Left cardiac atrium (tissue), 4 donors: ENCODE results near the gene PRKN. TPM values are rescaled to one million over a fixed set of nuclear protein-coding genes. Genes with fewer than 3 reads are reported as not detected.

Experiments used
- ATAC-seq, 2 donors: fragments of 200-7000 bp; cut with Tn5 transposase; one replicate each; pipeline ENCODE4 v1.9.1; 2020; ENCODE audit warnings: mild to moderate bottlenecking in 2 of 2, moderate library complexity in 2 of 2
- DNase-seq: peaks from one replicate; pipeline ENCODE4 v3.0.0-alpha.2; 2020
- intact Hi-C, 2 donors: fragments of 100-400 bp; cut with DNase I; formaldehyde crosslinking; loops; one replicate each; pipeline versions ENCODE4 v1.14.1 to v1.15.1; 2022 to 2023
- long read RNA-seq: library from polyadenylated mRNA; unstranded; transcript quantifications from one replicate; pipeline ENCODE4 v2.0.0, GENCODE V29; 2021
- total RNA-seq, 2 donors: library from RNA; stranded (reverse); fragmentation: NEBNext Ultra II Directional; extraction: Animal tissue kit (Norgen Biotek cat#: 25700); gene quantifications; one replicate each; pipeline ENCODE4 v1.2.1, GENCODE V29; 2021
- donor health status: DM: no; HTN: yes; CAD: no.
- donor health status: DM: no; HTN: yes; CAD: no; lungs with severe emphysema.
- donor health status: DM: yes; HTN: yes; CAD: no.
- donor health status: Dilated cardiomyopathy.

PRKN gene
- total RNA-seq: 10 to 100 TPM; 13.8 to 22.2 TPM
- long read RNA-seq, partial matches to known transcripts: 0 of 11 reads
- long read RNA-seq, other reads (novel, unspliced or antisense): 11 of 11 reads

DNA sequence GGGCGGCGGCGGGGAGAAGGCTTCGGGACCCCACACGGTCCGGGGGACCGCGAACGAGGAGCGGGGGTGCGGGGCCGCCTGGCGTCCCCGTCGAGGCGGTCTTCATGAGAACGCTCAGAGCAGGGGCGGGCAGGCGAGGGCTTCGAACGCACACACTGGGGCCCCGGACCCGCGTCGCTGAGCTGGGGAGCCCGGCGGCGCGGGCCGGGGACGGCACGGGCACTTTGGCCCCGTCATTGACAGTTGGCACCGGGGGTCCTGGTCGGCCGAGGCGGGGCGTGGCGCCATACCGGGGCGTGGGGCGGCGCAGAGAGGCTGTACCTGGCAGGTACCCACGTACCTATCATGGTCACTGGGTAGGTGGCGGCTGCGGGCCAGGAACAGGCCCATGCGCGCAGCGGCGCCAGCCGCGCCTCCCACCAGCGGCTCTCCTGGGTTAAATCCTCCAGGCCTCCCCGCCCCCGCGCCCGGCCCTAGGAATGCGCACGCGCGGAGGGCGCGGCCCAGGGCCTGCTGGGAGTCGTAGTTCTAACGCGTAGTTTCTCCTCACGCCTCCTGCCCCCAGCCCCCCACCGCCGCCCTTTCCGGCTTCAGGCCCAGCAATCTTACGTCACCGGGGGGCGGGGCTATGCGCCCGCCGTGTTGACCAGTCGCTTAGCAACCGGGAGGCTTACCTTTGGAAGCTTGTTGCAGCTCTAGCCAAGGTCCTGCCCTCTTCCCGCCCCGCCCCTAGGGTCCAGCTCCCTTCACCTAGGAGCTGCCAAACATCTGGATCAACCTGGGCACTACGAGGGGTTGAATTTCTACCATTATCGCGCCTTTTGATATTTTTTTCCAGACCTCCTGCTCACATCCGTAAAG lies at the start of gene PRKN, which contains the start of gene PACRG:
Gene PRKN (minus strand): TSS at position 445 of the 861 bp plus-strand sequence.
Gene PACRG (plus strand): TSS at position 653 of the 861 bp plus-strand sequence.
- intact Hi-C loops: loop anchor here in 1 of 2 donors (10.0 kb wide), 1 partner anchor 543 kb away; no protein-coding TSS in a partner anchor
- peak; percentile 100 for ATAC-seq
- DNase-seq: peak; percentile 99

DNA sequence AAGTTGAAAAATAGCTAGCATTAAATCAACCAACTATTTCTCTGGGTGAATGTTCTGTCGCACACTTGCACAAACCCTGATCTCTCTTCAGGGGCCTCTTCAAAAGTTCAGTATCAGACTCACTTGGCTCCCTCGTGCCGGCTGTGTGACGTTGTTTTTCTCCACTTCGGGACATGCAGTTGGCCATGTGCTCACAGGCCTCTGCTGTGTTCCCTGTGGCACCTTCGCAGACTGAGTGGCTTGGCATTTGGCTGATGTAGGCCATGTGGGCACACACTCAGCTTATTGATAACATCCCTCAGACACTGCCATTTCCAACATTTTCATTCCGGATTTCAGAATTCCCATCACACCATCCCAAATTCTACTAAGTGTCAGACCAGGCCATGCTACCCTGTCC lies 49.5 kb upstream of the PRKN start:
- DNase-seq (peak; percentile 38), ATAC-seq (no peak)
- intact Hi-C loops: no loop called here

GRCh38 chr6:162773996-162774395 lies 46.4 kb upstream of the PRKN start:
- no peak for ATAC-seq
- no peak for DNase-seq
- intact Hi-C loops: no loop called here

GRCh38 chr6:162772466-162772865 lies 44.9 kb upstream of the PRKN start:
- DNase-seq (no peak), ATAC-seq (no peak)
- intact Hi-C loops: no loop called here

DNA sequence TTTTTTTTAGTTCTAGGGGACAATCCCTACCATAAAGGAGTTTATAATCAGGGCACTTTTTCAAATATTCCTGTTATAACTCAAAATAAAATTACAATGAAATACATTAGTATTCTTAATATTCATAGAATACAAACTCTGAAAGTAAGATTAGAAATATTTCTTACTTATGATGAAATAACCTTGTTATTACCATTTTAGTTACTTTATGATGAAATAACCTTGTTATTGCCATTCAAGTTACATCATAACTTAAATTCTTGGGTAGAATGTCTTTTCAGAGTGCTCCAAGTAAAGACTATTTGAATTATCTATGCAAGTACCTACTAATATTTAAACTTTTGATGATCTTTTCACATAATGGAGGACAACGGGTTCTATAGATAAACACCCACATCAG lies 43.4 kb upstream of the PRKN start:
- no peak for ATAC-seq
- no peak for DNase-seq
- intact Hi-C loops: no loop called here

DNA sequence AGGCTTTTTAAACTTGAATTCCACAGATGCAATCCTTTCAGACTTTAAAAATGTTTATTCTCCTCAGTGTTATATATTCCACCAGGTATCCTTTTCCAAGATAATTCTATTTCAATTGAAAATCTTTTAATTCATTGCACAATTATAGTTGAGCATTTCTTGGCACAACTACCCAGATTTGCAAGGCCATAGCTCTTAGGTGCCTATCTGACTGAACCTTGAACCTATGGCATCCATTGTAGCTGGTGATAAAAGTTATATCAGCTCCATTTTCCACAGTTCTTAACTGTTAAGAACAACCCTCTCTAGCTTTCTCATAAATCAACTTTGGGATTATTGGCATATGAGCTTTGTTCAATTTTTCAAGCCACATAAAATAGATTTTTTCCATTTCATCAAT lies 42.6 kb upstream of the PRKN start:
- no peak for ATAC-seq
- no peak for DNase-seq
- intact Hi-C loops: no loop called here

- intact Hi-C loops: no loop called here
- DNase-seq (no peak), ATAC-seq (no peak)
Observed at GRCh38 chr6:162753775-162754174, 26.2 kb upstream of the PRKN start.

DNA sequence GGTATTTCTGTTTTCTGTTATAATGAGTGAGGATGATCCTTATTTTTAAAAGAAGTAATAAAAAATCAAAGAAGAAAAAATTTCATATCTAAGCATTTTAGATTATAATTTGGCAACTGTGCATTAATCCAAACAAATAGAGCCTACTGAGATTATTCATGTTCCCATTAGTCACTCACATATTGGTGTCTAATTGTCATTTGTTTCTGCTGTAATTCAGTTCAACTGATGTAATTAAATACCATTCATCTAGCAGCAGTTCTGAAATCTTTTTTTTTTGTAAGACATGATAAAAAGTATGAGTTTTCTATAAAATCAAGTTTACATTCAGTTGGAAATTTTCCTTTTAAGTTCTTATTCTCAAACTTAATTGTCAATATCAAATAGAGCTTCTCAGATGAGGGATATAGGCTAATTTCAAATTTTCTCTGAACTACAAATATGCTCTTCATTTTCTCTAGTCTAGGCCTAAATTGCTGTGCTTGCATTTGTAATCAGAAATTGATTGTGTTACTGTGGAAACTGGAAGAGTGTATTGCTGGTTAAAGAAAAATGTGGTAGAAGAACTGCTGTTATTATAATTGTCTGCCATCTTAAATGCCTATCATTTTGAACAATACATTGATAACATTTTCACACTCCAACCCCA lies 23.8 kb upstream of the PRKN start:
- DNase-seq: no peak
- ATAC-seq: no peak
- intact Hi-C loops: no loop called here

- no peak for DNase-seq
- intact Hi-C loops: no loop called here
- no peak for ATAC-seq
Observed at GRCh38 chr6:162750776-162751175, 23.2 kb upstream of the PRKN start.

GRCh38 chr6:162736961-162737360 lies 9.4 kb upstream of the PRKN start:
- intact Hi-C loops: loop anchor here in 1 of 2 donors (5.0 kb wide), 1 partner anchor 295 kb away; no protein-coding TSS in a partner anchor
- ATAC-seq (no peak), DNase-seq (no peak)

DNA sequence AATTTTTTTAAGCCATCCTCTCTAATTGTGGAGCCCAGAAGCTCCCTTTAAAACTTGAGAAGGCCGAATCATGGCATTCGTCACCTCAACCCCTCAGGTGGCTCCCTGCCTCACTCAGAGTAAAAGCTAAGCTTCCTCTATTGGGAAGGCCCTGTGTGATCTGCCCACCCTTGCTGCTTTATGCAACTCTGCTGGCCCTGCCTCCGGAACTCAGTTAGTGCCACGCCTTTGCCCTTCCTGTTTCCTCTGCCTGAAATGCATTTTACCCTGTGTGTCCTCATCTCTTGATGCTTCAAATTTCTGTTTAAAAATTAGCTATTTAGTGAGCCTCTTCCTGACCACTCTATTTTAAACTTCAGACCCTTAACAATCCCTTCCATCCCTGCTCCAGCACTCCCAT lies 5.9 kb upstream of the PRKN start:
- intact Hi-C loops: no loop called here
- no peak for ATAC-seq
- no peak for DNase-seq

DNA sequence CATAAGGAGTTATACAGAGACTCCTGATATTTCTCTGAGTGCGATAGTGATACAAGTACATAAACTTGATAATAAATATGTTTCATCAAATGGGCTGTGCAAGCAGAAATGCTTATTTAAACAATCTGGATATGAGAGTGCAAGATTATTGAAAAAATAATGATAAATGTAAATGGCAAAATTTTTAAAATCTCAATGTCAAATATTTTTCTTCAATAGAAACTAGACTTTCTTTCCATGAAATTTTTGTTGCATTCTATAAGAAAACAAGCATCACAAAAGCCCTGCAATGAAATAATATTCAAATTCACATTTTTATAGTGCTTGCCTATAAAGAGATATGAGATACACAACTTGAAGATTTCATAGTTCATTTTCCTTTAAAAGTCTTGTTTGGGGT lies 2.9 kb upstream of the PRKN start:
- no peak for DNase-seq
- ATAC-seq: no peak
- intact Hi-C loops: no loop called here

DNA sequence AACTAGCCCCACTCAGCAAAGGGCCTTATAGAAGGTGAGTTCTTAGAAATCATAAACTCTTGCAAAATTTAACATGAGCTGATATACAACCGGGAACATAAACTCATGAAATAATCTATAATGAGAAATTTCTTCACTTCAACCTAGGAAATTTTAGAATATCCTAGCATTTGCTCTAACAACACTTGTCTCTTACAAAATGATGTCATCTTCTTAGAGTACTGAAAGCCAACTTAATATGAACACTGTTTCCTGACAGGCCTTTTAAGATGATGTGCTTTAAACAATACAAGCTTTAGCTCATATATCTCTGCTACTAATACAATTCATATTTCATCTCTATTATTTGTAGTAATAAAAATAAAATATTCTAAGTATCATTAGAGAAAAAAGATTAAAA lies 1.1 kb upstream of the PRKN start:
- ATAC-seq: no peak
- intact Hi-C loops: loop anchor here in 1 of 2 donors (10.0 kb wide), 1 partner anchor 544 kb away; no protein-coding TSS in a partner anchor
- no peak for DNase-seq

- ATAC-seq (no peak), DNase-seq (no peak)
- intact Hi-C loops: loop anchor here in 1 of 2 donors (10.0 kb wide), 1 partner anchor 543 kb away; no protein-coding TSS in a partner anchor
Observed at GRCh38 chr6:162728197-162728596, 631 bp upstream of the PRKN start.

- DNase-seq (no peak), ATAC-seq (peak; percentile 13 to 33)
- intact Hi-C loops: loop anchor here in 1 of 2 donors (10.0 kb wide), 1 partner anchor 542 kb away; no protein-coding TSS in a partner anchor
Observed at GRCh38 chr6:162726947-162727321, 632 bp downstream of the PRKN start.

GRCh38 chr6:162722633-162723032 lies 4.9 kb downstream of the PRKN start:
- intact Hi-C loops: loop anchor here in 1 of 2 donors (10.0 kb wide), 1 partner anchor 538 kb away; no protein-coding TSS in a partner anchor
- DNase-seq (no peak), ATAC-seq (no peak)

DNA sequence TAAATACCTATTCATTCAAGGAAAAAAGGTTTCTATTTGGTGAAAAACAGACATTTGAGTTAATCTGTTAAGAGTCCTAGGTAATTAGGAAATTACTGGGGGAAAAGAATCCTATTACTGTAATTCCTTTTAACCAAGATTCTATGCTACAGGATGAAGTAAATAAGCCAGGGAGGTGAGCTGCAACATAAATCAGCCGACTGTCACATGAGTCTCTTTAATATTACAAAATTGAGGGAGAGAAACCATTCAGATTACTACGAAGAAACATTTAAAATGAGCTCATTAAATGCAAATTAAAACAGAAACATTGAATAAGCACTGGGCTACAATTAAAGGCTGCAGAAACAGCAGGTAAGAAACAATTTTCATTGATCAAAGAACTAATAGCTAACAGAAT lies 5.3 kb downstream of the PRKN start:
- DNase-seq (no peak), ATAC-seq (no peak)
- intact Hi-C loops: loop anchor here in 1 of 2 donors (10.0 kb wide), 1 partner anchor 537 kb away; no protein-coding TSS in a partner anchor

- intact Hi-C loops: loop anchor here in 1 of 2 donors (10.0 kb wide), 1 partner anchor 537 kb away; no protein-coding TSS in a partner anchor
- ATAC-seq: peak in 1 of 2 donors; percentile 18
- no peak for DNase-seq
Observed at GRCh38 chr6:162721404-162721687, 6.2 kb downstream of the PRKN start.

DNA sequence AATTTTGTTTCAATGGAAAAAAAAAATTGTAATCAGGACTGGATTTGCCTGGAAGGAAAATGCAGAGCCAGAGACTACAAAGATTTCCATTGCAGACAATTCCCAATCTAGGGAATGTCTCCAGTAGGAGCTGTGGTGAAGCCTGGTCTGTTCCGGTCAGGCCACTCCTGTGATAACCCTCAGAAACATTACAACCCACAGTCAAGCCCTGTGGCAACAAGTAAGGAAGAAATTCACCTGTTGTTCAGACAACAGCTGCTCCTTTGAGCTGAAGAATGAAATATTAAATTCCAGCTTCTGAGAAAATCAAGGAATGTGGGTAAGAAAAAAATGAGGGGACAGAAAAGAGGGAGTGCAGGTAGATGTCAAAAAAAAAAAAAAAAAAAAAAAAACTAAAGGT lies 8.0 kb downstream of the PRKN start:
- DNase-seq (no peak), ATAC-seq (no peak)
- intact Hi-C loops: no loop called here

- intact Hi-C loops: no loop called here
- DNase-seq: no peak
- no peak for ATAC-seq
Observed at GRCh38 chr6:162715601-162716000, 12.0 kb downstream of the PRKN start.
